Liver (tissue), 2 donors: ENCODE measurements around the gene ATP2A1.

Experiments used
- TF ChIP-seq, protein P1 (sequence below): fragments of 150-350 bp; IDR thresholded peaks from 2 replicates; pipeline ENCODE4 v1.5.1; 2017; ENCODE audit warnings: improper control_type of control experiment, low read depth, low read length; ENCODE audit not compliant: missing input control
- TF ChIP-seq, protein P2 (sequence below): IDR thresholded peaks from 2 replicates; pipeline ENCODE4 v1.6.1; 2016; ENCODE audit warnings: antibody characterized with exemption, mild to moderate bottlenecking
- donor health status: healthy.

DNA sequence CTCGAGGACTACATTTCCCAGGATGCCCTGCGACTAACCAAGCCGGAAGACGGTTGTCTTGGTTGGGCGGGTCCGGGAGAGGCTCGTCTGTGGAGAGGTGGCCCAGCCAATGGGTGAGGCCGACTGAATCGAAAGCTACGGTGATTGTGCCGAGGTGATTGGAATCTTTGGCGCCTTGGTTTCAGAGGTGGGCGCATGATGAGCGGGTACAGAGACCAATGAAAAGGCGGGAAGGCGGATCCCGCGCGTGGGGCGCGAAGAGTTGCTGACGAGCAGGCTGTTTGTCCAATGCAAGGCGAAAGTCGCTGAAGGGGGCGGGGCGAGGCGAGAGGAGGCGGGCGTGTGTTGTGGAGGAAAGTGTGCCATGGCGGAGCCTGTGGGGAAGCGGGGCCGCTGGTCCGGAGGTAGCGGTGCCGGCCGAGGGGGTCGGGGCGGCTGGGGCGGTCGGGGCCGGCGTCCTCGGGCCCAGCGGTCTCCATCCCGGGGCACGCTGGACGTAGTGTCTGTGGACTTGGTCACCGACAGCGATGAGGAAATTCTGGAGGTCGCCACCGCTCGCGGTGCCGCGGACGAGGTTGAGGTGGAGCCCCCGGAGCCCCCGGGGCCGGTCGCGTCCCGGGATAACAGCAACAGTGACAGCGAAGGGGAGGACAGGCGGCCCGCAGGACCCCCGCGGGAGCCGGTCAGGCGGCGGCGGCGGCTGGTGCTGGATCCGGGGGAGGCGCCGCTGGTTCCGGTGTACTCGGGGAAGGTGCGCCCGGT is 72.5 kb downstream of the ATP2A1 start, which contains the start of gene NFATC2IP:
- TF ChIP-seq, protein P1, sequence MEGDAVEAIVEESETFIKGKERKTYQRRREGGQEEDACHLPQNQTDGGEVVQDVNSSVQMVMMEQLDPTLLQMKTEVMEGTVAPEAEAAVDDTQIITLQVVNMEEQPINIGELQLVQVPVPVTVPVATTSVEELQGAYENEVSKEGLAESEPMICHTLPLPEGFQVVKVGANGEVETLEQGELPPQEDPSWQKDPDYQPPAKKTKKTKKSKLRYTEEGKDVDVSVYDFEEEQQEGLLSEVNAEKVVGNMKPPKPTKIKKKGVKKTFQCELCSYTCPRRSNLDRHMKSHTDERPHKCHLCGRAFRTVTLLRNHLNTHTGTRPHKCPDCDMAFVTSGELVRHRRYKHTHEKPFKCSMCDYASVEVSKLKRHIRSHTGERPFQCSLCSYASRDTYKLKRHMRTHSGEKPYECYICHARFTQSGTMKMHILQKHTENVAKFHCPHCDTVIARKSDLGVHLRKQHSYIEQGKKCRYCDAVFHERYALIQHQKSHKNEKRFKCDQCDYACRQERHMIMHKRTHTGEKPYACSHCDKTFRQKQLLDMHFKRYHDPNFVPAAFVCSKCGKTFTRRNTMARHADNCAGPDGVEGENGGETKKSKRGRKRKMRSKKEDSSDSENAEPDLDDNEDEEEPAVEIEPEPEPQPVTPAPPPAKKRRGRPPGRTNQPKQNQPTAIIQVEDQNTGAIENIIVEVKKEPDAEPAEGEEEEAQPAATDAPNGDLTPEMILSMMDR, result no peak
- TF ChIP-seq, protein P2, sequence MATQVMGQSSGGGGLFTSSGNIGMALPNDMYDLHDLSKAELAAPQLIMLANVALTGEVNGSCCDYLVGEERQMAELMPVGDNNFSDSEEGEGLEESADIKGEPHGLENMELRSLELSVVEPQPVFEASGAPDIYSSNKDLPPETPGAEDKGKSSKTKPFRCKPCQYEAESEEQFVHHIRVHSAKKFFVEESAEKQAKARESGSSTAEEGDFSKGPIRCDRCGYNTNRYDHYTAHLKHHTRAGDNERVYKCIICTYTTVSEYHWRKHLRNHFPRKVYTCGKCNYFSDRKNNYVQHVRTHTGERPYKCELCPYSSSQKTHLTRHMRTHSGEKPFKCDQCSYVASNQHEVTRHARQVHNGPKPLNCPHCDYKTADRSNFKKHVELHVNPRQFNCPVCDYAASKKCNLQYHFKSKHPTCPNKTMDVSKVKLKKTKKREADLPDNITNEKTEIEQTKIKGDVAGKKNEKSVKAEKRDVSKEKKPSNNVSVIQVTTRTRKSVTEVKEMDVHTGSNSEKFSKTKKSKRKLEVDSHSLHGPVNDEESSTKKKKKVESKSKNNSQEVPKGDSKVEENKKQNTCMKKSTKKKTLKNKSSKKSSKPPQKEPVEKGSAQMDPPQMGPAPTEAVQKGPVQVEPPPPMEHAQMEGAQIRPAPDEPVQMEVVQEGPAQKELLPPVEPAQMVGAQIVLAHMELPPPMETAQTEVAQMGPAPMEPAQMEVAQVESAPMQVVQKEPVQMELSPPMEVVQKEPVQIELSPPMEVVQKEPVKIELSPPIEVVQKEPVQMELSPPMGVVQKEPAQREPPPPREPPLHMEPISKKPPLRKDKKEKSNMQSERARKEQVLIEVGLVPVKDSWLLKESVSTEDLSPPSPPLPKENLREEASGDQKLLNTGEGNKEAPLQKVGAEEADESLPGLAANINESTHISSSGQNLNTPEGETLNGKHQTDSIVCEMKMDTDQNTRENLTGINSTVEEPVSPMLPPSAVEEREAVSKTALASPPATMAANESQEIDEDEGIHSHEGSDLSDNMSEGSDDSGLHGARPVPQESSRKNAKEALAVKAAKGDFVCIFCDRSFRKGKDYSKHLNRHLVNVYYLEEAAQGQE, result no peak
